Hepatocyte (in vitro differentiated cells): Measurements from ENCODE around the gene PCYT2. TPM values are rescaled to one million over a fixed set of nuclear protein-coding genes. Genes with fewer than 3 reads are reported as not detected.

Experiments used
- DNase-seq: peaks from one replicate; pipeline ENCODE4 v3.0.0-alpha.2; 2016; ENCODE audit warnings: low spot score
- H2AFZ ChIP-seq: fragments of 200-600 bp; sonication (generic); 2 replicates; pipeline ENCODE4 v1.6.0; 2016; ENCODE audit warnings: antibody characterized with exemption, mild to moderate bottlenecking
- H3K27ac ChIP-seq: fragments of 200-600 bp; sonication (generic); 2 replicates; pipeline ENCODE4 v1.5.1; 2016; ENCODE audit warnings: mild to moderate bottlenecking
- H3K27me3 ChIP-seq: fragments of 200-600 bp; sonication (generic); 2 replicates; pipeline ENCODE4 v1.6.1; 2016
- H3K36me3 ChIP-seq: fragments of 200-600 bp; sonication (generic); replicated peaks from 2 replicates; pipeline ENCODE4 v1.5.1; 2016; ENCODE audit warnings: low read depth; ENCODE audit not compliant: insufficient read depth
- H3K4me1 ChIP-seq: fragments of 200-600 bp; sonication (generic); 2 replicates; pipeline ENCODE4 v1.5.1; 2016; ENCODE audit warnings: mild to moderate bottlenecking, moderate library complexity; ENCODE audit not compliant: insufficient read depth
- H3K4me2 ChIP-seq: fragments of 200-600 bp; sonication (generic); 2 replicates; pipeline ENCODE4 v1.6.0; 2016
- H3K4me3 ChIP-seq: fragments of 200-600 bp; sonication (generic); 2 replicates; pipeline ENCODE4 v1.5.1; 2016; ENCODE audit warnings: mild to moderate bottlenecking
- H3K79me2 ChIP-seq: fragments of 200-600 bp; sonication (generic); 2 replicates; pipeline ENCODE4 v1.6.0; 2017; ENCODE audit warnings: mild to moderate bottlenecking
- H3K9me2 ChIP-seq: fragments of 200-600 bp; sonication (generic); replicated peaks from 2 replicates; pipeline ENCODE4 v1.6.0; 2017; ENCODE audit warnings: mild to moderate bottlenecking; ENCODE audit not compliant: insufficient read depth
- H3K9me3 ChIP-seq: fragments of 200-600 bp; sonication (generic); 2 replicates; pipeline ENCODE4 v1.5.1; 2016; ENCODE audit warnings: low read depth, mild to moderate bottlenecking
- H4K20me1 ChIP-seq: fragments of 200-600 bp; sonication (generic); 2 replicates; pipeline ENCODE4 v1.6.0; 2016; ENCODE audit warnings: mild to moderate bottlenecking; ENCODE audit not compliant: insufficient read depth, poor library complexity, severe bottlenecking
- CTCF ChIP-seq: fragments of 200-600 bp; sonication (generic); IDR thresholded peaks from 2 replicates; pipeline ENCODE4 v1.5.1; 2016; ENCODE audit warnings: antibody characterized with exemption, mild to moderate bottlenecking; ENCODE audit not compliant: poor library complexity
- EZH2 ChIP-seq: fragments of 200-600 bp; sonication (generic); IDR thresholded peaks from 2 replicates; pipeline ENCODE4 v1.6.1; 2016; ENCODE audit warnings: antibody characterized with exemption, mild to moderate bottlenecking, borderline replicate concordance
- EZH2phosphoT487 ChIP-seq: fragments of 200-600 bp; sonication (generic); IDR thresholded peaks from one replicate; pipeline ENCODE4 v1.6.1; 2018; ENCODE audit warnings: antibody characterized with exemption, mild to moderate bottlenecking, low read depth, moderate library complexity; ENCODE audit not compliant: unreplicated experiment, severe bottlenecking
- WGBS: methylation state at CpG from one replicate; pipeline ENCODE4 v1.1.6; 2016; ENCODE audit warnings: low lambda C conversion rate; ENCODE audit errors: missing lambda C conversion rate; 5-methylcytosine and 5-hydroxymethylcytosine counted together
- polyA plus RNA-seq: library from polyadenylated mRNA; unstranded; fragments of >200 nt; fragmentation: Nextera tagmentation; extraction: Ambion mirVana; gene quantifications from 2 replicates; pipeline ENCODE4 v1.2.1, GENCODE V29; 2016
- total RNA-seq: library from RNA; depleted of rRNA; stranded (reverse); fragments of >200 nt; gene quantifications from 2 replicates; pipeline ENCODE4 v1.2.3, GENCODE V29; 2014

The PCYT2 gene
- total and polyA plus RNA-seq, 2 experiments from 2014 or later: 84.7 to 126 TPM

- no peaks in the 10 kb centered on the region for H3K27me3 ChIP-seq
- H3K4me1 ChIP-seq: peaks cover 28% of the 10 kb centered on the region
- TF ChIP-seq EZH2phosphoT487 (no peak), EZH2 (no peak), CTCF (no peak)
- peak overlapping the region; percentile 79 for H3K4me2 ChIP-seq
- no peak overlapping the region for H3K4me3 ChIP-seq
- peak overlapping the region; percentile 82 for H3K27ac ChIP-seq
- no peaks in the 10 kb centered on the region for H3K9me2 ChIP-seq
- H4K20me1 ChIP-seq: peaks cover 4% of the 10 kb centered on the region
- no peaks in the 10 kb centered on the region for H3K36me3 ChIP-seq
- DNase-seq: no peak
- 89% methylated on average over 19 of the region's 19 CpGs for WGBS
- H3K9me3 ChIP-seq: no peaks in the 10 kb centered on the region
- H2AFZ ChIP-seq: no peak overlapping the region
- H3K79me2 ChIP-seq: peaks cover 41% of the 10 kb centered on the region
Measured at GRCh38 chr17:81911969-81912368, 770 bp upstream of the PCYT2 start.

DNA sequence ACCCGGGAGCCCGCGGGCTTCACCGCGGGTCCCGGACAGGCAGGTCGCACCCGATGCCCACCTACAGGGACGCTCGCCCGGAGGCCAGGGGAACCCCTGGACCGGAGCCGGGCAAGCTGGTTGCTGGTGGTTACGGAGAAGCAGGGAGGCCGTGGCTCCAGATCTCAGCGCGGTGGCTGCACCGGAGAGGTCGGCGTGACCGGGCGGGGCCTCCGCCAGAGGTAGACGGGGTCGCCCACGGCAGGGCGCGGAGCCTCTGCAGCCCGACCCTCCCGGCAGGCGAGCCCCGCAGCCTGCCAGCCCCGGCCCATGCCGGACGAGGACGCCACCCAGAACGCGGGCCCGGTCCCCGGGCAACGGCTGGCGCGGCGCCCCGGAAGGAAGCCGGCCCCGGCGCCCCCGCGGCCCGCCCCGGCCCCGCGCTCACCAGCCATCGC is 341 bp downstream of the PCYT2 start:
- H3K27ac ChIP-seq: peak overlapping the region; percentile 88
- no peaks in the 10 kb centered on the region for H3K36me3 ChIP-seq
- no peak overlapping the region for H2AFZ ChIP-seq

DNA sequence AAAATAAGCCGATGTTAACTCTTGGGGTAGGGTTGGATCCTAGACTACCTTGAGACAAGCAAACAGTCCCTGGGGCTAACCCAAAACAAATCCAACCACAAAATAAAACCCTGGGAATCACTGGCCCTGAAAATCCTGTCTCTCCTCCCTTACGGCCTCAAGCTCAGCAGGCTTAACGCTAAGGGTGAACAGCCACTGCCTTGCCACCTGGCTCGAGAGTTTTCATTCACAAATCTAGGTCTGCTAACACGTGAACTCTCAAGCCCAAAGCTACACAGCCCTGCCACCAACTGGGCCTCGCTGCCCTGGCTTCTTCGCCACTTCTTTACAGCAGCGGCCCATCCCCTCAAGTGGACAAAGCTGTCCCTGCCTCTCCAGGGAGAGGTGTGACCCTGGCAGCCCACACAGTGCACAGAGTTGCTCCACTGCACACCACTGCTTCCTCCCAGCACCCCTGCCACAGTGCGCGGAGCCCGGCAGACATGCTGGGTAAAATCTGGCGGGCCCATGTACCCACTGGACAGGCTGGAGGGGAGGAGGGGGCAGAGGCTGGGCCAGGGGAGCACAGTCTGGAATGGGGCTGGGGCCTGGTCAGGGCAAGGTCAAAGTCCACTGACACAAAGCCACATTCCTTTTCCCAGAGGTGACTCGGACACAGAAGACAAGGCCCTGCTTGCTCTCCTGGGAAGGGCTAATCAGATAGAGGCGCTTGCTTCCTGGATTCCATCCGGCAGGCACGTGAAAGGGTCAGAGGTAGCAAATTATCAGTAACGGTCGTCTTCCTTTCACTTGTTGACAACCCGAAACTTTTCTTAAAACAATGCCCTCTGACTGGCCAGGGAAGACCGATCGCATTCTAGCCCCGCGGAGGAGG is 996 bp downstream of the PCYT2 start:
- Histone ChIP-seq H3K79me2 (peaks cover 24% of the 10 kb centered on the region), H2AFZ (no peak overlapping the region), H3K27ac (peak overlapping the region; percentile 88), H3K27me3 (no peaks in the 10 kb centered on the region), H3K4me3 (peak overlapping the region; percentile 66), H3K4me1 (peaks cover 18% of the 10 kb centered on the region), H3K9me2 (no peaks in the 10 kb centered on the region), H3K9me3 (no peaks in the 10 kb centered on the region), H4K20me1 (peaks cover 4% of the 10 kb centered on the region), H3K36me3 (no peaks in the 10 kb centered on the region), H3K4me2 (peak overlapping the region; percentile 98)
- 34% methylated on average over 22 of the region's 23 CpGs for WGBS
- no peak for TF ChIP-seq EZH2phosphoT487
- no peak for TF ChIP-seq EZH2
- no peak for TF ChIP-seq CTCF
- DNase-seq: peak; percentile 74

More for the DNA sequence above, 341 bp downstream of the PCYT2 start:
- peaks cover 4% of the 10 kb centered on the region for H4K20me1 ChIP-seq
- under 1% methylated on average over 28 of the region's 55 CpGs for WGBS
- H3K9me3 ChIP-seq: no peaks in the 10 kb centered on the region
- peaks cover 31% of the 10 kb centered on the region for H3K79me2 ChIP-seq
- peak; percentile 54 for DNase-seq
- no peaks in the 10 kb centered on the region for H3K27me3 ChIP-seq
- H3K4me3 ChIP-seq: peak overlapping the region; percentile 66
- peaks cover 19% of the 10 kb centered on the region for H3K4me1 ChIP-seq
- H3K9me2 ChIP-seq: no peaks in the 10 kb centered on the region
- TF ChIP-seq EZH2 (no peak), EZH2phosphoT487 (no peak), CTCF (no peak)
- peak overlapping the region; percentile 98 for H3K4me2 ChIP-seq
